GM19025 (cell line): ENCODE data around the gene SHOC2.

Source experiments
- ATAC-seq: cut with Tn5 transposase; IDR thresholded peaks from one replicate; pipeline ENCODE4 v1.9.1; 2021; ENCODE audit warnings: mild to moderate bottlenecking, low read depth, moderate library complexity; ENCODE audit not compliant: unreplicated experiment

Gene SHOC2

DNA sequence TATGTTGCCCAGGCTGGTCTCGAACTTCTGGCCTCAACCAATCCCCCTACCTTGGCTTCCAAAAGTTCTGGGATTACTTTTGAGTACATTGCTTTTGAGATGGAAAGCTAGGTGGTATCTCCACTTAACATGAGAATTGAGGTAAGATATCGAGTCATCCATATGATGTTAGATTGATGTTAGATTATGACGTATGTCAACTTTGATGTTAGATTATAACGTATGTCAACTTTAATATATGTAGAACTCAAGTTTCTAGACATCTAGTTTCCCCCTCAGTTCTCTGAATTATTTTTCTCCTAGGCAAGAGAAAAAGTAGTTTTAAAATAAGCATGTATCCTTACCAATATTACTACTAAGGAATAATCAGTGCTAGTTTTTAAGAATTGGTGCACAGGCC lies 20.0 kb downstream of the SHOC2 start:
- no peak for ATAC-seq

DNA sequence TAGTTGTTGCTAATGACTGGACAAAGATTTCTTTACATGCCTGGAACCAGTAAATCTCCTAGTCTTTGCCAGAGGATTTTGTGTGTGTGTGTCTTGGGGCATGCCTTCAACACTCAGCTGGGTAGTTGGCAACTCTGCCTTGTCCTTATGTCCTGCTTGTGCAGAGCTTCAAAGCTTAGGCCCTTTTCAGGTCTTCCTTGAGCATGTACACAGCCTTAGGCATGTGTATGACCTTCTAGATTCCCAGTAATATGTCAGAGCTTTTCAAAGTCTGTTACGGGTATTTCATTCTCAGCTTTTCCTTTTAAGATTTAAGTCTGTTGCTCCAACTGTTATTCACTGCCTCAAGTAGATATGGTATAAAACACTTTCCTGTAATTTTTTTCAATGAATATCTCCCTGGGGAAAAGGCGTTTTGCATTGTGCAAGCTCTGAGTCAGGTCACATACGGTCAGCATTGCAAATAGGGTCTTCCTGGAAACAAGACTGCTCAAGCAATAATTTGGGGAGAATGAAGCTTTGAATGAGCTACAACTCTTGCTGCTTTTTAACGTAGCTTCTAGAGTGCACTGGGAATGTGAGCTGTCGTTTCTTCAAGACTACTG lies 25.5 kb downstream of the SHOC2 start:
- no peak for ATAC-seq

DNA sequence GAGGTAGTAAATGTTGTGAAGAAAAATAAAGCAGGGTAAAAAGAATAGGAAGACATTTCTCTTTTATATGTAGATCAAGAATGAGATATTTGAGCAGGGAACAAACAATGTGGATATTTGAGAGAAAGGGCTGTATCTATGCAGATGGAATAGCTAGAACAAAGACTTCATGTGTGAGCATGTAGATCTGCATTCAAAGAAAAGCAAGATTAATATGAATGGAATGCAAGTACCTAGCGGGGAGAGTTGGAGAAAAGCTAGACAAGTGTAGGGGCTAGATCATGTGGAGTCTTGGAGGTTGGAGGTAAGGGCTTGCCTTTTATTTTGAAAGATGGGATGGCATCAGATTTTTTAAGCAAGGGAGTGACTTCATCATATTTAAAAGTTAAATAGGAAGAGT lies 27.1 kb downstream of the SHOC2 start:
- ATAC-seq = no peak

DNA sequence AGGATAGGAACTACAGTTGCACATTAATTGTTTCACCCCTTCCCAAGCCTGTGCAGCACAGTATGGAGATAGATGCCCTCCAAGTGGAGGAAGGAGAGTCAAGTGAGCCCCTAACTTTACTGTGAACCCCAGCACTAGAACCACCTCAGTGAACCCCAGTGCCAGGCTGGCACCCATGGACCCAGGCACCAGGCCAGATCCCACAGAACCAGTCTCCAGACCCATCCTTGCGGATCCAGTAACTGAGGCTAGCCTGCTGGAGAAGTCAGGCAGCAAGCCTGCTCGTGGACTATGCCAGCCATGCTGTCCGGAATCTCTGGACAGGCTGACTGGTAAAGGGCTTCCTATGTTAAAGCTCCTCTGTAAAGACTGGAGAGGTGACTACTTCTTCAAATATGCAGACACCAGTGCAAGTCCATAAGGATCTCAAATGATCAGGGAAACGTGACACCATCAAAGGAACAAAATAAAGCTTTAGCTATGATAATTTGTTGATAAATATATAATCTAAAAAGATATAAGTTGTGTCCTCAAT lies 27.7 kb downstream of the SHOC2 start:
- no peak for ATAC-seq

DNA sequence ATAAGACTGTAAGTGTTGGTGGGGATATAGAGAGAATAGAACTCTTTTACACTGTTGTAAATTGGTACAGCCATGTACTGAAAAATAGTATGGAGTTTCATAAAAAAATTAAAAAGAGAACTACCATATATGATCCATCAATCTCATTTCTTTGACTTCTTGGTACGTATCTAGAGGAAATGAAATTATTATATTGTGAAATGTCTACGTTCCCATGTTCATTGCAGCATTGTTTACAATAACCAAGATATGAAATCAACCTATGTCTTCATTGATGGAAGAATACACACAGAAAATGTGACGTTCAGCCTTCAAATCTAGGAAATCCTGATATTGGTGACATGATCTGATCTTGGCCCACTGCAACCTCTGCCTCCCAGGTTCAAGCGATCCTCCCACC lies 32.0 kb downstream of the SHOC2 start:
- ATAC-seq = no peak

DNA sequence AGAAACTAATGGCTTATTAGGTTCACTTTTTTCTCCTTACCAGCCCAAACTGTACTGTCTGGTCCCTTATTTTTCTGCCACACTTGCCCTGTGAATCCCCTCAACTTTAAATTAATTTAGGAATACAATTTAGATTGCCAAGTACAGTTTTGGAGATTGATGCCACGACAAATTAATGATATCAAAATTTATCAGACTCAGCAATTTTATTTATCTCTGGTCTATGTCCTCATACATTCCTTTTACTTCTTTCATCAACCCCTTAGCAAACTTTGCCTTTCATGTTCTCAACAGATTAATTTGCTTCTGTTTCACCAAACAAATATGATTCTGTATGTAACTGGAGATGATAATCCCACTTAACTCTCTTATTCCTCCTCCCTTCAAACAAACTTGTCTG lies 38.2 kb downstream of the SHOC2 start:
- ATAC-seq = no peak

DNA sequence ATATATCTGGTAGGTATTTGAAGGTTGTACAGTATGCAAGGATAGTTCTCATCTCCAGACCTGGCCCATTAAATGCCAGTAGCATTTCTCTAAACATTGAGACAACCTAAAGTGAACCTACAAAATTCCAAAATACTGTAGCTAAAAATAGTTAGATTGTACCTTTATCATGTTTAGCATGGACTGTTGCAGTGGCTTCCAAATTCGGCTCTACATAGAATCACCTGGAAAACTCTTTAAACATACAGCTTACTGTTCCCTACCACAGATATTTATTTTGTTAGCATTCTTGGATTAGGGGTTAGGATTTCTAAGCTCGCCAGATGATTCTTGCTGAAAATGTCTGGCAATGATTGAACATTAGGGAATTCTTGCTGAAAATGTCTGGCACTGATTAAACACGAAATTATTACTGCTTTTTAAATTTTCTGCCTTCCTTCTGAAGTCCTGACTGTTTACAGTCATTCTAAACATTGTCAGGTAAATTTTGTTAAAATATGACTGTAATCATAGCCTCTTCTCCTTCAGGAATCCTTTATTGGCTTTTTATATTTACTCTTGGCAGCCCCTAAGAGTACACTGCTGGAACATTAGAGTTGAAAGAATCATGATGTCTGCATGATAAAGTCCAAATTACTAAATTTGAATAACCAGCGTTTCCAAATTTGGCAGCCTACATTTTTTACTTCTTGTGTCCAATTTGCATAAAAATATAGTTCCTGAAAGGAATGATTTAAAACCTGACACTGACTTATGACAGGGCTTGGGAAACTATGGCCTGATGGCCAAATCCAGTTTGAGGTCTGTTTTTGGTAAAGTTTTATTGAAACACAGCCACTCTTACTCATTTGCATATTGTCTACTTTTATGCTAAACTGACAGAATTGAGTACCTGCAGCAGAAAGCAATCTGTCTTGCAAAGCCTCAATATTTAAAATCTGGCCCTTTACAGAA lies 40.3 kb downstream of the SHOC2 start:
- ATAC-seq = no peak

DNA sequence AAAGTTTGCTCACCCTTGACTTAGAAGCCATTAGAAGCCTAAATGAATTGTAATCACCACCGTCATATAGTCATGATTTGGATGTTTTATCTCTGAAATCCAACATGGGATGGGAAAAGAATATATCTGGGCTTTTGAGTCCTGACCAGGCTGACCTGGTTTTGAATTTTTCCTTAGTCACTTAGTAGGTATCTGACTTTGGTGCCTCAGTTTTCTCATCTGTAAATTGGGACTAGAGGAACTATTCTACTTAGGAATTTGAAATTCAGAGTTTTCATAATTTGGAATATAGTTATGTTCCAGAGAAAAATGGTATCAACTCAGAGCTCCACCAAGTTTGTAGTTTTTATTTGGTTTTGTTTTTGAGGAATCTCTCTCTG lies 40.9 kb downstream of the SHOC2 start:
- ATAC-seq = no peak

DNA sequence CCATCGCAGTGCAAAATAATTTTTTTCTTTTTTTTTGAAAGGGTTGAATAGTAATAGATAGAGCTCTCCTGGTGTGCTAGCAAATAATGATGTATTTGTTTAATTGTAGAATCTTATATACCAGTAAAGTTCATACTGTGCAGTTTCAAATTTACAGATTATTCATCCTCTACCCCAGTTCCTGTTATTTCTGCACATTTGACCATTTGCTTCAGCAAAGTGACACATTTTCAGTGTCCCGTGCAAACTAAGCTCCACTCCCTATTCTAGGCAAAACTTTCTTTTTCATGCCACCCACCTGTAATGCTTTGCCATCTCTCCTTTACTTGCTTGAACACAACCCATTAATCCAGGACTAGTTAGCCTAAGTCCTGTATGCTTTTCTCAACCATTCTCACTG lies 43.0 kb downstream of the SHOC2 start:
- ATAC-seq = no peak

DNA sequence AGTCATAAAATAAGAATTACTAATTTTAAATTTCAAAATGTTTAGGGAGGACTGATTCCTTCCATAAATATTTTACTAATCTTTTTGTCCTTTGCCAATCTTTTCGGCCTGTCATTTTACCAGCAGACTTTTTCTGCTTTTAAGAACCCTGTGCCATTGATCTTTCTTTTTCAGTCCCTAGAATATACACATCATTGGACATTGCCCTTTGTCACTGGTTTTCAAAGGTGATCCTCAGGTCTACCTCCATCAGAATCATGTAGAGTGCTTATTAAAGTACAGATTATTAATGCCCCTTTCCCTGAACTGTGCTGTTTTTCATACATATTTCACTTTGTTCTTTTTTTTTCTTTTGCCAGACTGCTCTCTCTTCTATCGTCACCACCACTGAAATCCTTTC lies 43.8 kb downstream of the SHOC2 start:
- no peak for ATAC-seq

DNA sequence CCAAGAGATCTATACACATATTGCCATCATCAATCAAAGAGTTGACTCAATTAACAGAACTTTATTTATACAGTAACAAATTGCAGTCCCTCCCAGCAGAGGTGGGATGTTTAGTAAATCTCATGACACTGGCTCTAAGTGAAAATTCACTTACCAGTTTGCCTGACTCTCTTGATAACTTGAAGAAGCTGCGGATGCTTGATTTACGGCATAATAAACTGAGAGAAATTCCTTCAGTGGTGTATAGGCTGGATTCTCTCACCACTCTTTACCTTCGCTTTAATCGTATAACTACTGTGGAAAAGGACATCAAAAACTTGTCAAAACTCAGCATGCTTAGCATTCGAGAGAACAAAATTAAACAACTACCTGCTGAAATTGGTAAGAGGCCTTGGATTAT lies 45.3 kb downstream of the SHOC2 start:
- no peak for ATAC-seq

DNA sequence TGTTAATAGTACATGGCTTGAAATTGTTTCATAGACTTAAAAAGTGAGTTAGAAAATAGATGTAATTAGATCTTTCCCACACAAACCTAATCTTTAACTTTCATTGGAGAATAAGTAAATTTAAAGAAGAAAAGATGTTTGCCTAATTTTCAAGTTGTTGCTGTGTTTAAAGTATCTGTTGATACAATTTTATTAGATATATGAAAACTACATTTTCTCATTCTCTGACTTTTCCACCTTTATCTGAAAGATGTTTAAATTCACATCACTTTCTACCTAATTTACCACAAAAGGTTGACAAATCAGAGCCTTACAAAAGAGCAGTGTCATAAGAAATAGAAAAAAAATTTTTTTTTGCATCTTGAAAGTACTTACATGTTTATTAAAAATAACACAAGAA lies 45.8 kb downstream of the SHOC2 start:
- no peak for ATAC-seq

DNA sequence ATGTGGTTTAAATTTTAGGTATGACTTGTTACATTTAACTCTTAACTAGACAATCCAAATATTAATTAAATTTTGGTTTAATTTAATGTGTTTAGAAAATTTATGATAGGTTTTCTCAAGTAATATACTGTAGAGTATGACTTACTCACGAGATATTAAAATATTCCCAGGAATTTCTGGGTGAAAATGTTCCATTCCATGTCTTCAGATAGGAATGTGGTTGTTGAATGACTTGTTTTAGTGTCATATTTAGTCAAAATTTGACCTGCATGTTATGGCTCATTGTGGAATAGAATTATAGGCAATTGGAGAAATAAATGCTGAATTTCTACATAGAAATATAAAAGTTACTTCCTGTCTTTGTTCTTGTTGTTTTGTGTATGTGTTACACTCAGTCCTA lies 46.7 kb downstream of the SHOC2 start:
- no peak for ATAC-seq

DNA sequence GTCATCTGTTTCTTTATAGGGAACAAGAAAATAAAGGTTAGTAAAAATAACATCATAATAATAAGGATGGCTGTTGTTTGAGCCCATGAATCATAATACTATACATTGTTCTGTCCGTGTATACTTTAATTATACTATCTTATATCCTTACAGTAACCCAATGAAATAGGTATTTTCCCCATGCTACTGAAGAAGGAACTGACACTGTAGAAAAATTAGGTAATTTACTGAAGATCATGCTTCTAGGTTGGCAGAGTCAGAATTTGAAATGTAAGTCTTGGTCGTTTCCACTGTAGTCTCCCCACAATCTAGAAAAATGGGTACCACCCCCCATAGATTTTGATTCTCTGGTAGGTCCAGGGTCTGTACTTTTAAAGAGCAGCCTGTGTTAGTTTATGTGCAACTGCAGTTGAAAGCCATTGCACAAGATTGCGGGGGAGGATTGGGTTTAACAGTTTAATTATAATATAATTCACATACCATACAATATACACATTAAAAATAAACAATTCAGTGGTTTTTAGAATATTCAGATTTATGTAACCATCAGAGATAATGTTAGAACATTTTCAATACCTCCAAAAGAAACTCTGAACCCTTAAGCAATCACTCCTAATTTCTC lies 47.7 kb downstream of the SHOC2 start:
- ATAC-seq = no peak

DNA sequence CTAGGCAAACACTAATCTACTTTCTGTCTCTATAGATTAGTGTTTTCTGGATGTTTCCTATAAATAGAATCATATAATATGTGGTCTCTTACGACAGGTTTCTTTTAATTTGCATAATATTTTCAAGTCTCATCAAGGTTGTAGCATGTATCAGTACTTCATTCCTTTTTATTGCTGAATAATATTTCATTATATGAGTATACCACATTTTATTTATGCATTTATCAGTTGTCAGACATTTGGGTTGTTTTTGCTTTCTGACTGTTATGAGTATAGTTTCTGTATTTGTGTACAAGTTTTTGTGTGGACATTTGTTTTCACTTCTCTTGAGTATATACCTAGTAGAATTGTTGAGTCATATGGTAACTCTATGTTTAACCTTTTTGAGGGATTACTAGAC lies 48.2 kb downstream of the SHOC2 start:
- ATAC-seq = peak; percentile 45

DNA sequence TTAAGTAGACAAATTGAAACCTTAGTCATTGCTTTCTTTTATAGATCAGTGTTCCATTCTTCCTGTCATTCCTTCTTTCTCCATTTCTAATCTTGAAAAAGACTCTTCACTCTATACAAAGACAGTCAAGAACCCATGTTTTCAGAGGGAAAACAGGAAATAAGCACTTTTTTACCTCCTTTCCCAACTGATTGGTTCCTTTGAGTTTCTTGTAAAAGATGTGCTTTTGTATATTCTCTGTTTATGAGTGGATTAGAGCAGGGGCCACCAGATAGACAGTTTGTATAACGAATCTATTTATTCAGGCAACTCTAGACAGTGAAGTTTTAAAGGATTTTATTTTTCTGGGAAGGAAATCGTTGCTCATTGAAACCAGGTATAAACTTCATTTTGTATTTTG lies 49.8 kb downstream of the SHOC2 start:
- no peak for ATAC-seq

DNA sequence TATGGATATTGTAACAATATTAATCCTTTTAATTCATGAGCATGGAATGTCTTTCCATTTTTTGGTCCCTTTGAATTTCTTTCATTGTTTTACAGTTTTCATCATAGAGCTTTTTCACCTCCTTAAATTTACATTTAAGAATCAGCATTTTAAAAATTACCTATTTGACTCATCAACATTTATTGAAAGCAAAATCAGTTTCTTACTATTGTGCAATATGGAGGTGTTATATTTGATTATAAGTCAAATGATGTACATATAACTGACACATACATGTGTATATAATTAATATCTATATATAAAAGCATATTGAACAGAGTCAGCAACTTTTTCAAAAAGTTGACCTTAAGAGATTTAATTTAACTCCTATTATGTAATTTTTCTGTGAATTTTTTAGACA lies 52.2 kb downstream of the SHOC2 start:
- ATAC-seq = no peak

DNA sequence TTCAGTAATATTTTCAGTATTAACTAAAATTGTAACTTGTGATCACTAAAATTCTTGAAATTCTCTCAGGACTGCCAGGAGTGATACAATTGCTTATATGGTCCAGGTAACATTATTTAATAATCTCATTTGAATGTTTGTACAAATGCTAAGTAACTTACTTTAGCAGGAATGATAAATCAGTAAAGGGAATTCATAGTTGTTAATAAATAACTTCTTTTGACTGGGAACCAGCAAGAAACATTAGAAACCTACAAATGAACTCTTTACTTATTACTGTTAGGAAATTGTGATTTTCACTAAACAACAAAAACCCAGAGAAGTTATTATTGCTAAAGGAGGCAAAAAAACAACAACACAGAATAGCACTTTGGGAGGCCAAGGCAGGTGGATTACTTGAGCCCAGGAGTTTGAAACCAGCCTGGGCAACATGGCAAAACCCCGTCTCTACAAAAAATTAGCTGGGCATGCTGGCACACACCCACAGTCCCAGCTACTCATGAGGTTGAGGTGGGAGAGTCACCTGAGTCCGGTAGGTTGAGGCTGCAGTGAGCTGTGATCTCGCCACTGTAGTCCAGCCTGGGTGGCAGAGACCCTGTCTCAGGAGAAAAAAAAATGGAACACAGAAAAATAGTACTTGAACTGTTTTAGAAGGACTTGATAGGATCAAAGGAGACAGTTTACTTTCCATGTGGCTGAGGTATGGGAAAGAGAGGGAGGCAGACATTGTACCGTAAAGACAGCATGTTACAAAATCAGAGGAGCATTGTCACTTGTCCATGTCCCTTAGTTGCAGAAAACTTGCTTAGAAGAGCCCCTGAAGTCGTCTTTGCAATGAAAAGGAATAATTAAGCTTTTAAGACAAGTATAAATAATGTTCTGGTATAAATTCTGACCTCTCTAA lies 53.1 kb downstream of the SHOC2 start:
- ATAC-seq = no peak

DNA sequence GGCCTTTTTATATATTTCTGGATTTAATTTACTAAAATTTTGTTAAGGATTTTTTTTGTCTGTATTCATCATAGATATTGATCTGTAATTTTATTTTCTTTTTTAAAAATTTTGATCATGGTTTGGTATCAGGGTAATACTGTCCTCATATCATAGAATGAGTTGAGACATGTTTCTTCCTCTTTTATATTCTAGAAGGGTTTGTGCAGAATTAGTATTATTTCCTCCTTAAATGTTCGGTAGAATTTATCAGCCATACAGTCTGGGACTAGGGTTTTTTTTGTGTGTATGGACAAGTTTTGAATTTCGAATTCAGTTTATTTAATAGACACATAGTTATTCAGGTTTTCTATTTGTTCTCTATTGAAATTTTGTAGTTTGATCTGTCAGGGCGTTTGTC lies 54.0 kb downstream of the SHOC2 start:
- no peak for ATAC-seq

DNA sequence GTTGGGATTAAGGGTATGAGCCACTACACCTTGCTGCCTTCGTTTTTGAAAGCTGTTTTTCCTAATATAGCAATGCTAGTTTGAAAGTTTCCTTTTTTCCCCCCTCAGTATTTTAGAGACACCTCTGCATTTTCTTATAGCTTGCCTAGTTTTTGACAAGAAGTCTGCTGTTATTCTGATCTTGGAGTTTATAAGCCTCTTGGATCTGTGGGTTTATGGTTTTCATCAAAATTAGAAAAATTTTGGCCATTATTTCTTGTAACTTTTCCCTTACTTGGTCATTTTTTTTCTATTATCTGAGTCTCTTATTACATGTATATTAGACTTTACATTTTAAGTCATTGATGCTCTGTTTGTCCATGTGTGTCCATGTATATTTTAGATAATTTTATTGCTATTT lies 57.2 kb downstream of the SHOC2 start:
- no peak for ATAC-seq
